K562 (cell line): Measurements from ENCODE around the gene STUB1.

ENCODE experiments used
- RBBP5 ChIP-seq: fragments of 200-600 bp; sonication (generic); IDR thresholded peaks from 2 replicates; pipeline ENCODE4 v1.6.1; 2012; ENCODE audit warnings: borderline replicate concordance, mild to moderate bottlenecking, low read length, control low read depth, inconsistent platforms; ENCODE audit not compliant: insufficient read depth, poor library complexity, severe bottlenecking
- ZBTB43 ChIP-seq: sonication (generic); formaldehyde crosslinking; IDR thresholded peaks from 2 replicates; pipeline ENCODE4 v1.8.0; 2023; ENCODE audit warnings: mild to moderate bottlenecking, missing genetic modification reagents
- ZNF316 ChIP-seq: fragments of 450-650 bp; IDR thresholded peaks from 2 replicates; pipeline ENCODE4 v1.6.1; 2016
- TF ChIP-seq, protein P1 (sequence below): fragments of 450-650 bp; IDR thresholded peaks from 2 replicates; pipeline ENCODE4 v1.6.1; 2016
- TF ChIP-seq, protein P2 (sequence below): fragments of 250-450 bp; sonication (Bioruptor Pico); IDR thresholded peaks from 2 replicates; pipeline ENCODE4 v1.4.0; 2020; ENCODE audit warnings: mild to moderate bottlenecking, moderate library complexity
- TF ChIP-seq, protein P3 (sequence below), 3 experiments: IDR thresholded peaks in 2 of 3; conservative IDR thresholded peaks in 1 of 3; 2 replicates each; pipeline ENCODE4 v1.5.1; 2011 to 2012; ENCODE audit warnings: low read length in 3 of 3, mild to moderate bottlenecking in 3 of 3, control low read depth in 2 of 3, improper control_type of control experiment in 1 of 3, inconsistent platforms in 1 of 3, low read depth in 1 of 3, mixed read lengths in 1 of 3, moderate library complexity in 1 of 3; ENCODE audit not compliant: insufficient read depth in 2 of 3
- TF ChIP-seq, protein P4 (sequence below): fragments of 250-450 bp; sonication (Bioruptor Pico); IDR thresholded peaks from 2 replicates; pipeline ENCODE4 v1.8.0; 2021; ENCODE audit warnings: borderline replicate concordance, mild to moderate bottlenecking, moderate library complexity; ENCODE audit not compliant: poor library complexity, severe bottlenecking

DNA sequence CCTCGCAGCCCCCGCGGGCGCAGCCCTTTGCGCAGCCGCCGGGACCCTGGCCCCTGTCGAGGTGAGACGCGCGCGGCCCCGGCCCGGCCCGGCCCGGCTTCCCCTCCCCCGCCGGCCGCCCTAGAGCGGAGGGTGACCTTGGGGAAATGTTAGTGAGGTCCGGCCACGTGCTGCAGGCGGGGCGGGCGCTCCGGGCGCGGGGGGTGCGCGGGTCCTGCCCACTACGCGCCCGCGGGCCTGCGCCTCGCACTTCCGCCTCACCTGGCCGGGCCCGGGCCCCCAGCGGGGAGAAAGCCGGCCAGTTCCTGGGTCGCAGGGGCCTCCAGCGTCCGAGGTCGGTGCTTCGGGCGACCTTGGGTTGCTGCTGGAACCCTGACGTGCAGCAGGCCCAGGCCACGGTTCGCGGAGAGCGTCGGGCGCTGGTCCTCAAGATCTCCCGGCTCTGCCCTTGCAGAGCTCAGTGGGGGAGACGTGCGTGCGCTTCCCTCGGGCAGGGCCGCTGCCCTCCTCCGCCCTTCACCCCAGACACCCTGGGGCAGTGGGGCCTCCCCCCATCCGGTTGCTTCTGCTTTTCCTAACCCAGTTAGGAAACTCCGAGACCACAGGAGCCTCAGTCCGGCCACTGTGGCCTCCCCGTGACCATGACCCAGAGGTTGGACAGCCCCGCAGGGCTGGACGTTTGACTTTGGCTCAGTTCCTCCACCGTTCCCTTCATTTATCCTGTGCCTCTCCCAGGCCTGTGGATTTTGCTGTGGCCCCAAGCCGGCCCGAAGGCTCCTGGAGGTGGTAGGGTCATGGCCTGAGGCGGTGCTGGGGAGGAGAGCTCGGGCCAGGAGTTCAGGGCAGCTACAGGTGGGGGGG, 37.8 kb upstream of the STUB1 start:
- TF ChIP-seq, protein P1, sequence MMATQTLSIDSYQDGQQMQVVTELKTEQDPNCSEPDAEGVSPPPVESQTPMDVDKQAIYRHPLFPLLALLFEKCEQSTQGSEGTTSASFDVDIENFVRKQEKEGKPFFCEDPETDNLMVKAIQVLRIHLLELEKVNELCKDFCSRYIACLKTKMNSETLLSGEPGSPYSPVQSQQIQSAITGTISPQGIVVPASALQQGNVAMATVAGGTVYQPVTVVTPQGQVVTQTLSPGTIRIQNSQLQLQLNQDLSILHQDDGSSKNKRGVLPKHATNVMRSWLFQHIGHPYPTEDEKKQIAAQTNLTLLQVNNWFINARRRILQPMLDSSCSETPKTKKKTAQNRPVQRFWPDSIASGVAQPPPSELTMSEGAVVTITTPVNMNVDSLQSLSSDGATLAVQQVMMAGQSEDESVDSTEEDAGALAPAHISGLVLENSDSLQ, result no peak
- TF ChIP-seq, protein P2, sequence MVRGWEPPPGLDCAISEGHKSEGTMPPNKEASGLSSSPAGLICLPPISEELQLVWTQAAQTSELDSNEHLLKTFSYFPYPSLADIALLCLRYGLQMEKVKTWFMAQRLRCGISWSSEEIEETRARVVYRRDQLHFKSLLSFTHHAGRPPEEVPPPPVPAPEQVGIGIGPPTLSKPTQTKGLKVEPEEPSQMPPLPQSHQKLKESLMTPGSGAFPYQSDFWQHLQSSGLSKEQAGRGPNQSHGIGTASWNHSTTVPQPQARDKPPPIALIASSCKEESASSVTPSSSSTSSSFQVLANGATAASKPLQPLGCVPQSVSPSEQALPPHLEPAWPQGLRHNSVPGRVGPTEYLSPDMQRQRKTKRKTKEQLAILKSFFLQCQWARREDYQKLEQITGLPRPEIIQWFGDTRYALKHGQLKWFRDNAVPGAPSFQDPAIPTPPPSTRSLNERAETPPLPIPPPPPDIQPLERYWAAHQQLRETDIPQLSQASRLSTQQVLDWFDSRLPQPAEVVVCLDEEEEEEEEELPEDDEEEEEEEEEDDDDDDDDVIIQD (CRISPR knock-in tag), result no peak
- TF ChIP-seq RBBP5, result peak; percentile 55
- no peak for TF ChIP-seq ZNF316
- TF ChIP-seq, protein P3, sequence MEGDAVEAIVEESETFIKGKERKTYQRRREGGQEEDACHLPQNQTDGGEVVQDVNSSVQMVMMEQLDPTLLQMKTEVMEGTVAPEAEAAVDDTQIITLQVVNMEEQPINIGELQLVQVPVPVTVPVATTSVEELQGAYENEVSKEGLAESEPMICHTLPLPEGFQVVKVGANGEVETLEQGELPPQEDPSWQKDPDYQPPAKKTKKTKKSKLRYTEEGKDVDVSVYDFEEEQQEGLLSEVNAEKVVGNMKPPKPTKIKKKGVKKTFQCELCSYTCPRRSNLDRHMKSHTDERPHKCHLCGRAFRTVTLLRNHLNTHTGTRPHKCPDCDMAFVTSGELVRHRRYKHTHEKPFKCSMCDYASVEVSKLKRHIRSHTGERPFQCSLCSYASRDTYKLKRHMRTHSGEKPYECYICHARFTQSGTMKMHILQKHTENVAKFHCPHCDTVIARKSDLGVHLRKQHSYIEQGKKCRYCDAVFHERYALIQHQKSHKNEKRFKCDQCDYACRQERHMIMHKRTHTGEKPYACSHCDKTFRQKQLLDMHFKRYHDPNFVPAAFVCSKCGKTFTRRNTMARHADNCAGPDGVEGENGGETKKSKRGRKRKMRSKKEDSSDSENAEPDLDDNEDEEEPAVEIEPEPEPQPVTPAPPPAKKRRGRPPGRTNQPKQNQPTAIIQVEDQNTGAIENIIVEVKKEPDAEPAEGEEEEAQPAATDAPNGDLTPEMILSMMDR (IDR thresholded peaks at IDR 0.05 in 2 of 3, conservative IDR thresholded peaks at IDR 0.05 in 1 of 3; ENCODE audit: insufficient read depth in 2 of 3, low read depth in 1 of 3, low read length in 3 of 3), result no peak
- TF ChIP-seq, protein P4, sequence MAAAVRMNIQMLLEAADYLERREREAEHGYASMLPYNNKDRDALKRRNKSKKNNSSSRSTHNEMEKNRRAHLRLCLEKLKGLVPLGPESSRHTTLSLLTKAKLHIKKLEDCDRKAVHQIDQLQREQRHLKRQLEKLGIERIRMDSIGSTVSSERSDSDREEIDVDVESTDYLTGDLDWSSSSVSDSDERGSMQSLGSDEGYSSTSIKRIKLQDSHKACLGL, result no peak
- no peak for TF ChIP-seq ZBTB43
